Measurements from ENCODE around the gene ZNF689. TPM values are rescaled to one million over a fixed set of nuclear protein-coding genes. Genes with fewer than 3 reads are reported as not detected.

The ZNF689 gene
- total RNA-seq, 2 donors from 2014 or later: 5.2 to 6.6 TPM

GRCh38 chr16:30556125-30556473, 54.1 kb downstream of the ZNF689 start:
- DNase-seq: no peak
- no peak for ATAC-seq
- intact Hi-C loops (cut with DNase I): no loop called here

- DNase-seq (no peak), ATAC-seq (no peak)
- intact Hi-C loops (cut with DNase I): no loop called here
Observed at GRCh38 chr16:30555315-30556124, 54.7 kb downstream of the ZNF689 start.

GRCh38 chr16:30554557-30555314, 55.5 kb downstream of the ZNF689 start:
- DNase-seq (no peak), ATAC-seq (no peak)
- intact Hi-C loops (cut with DNase I): no loop called here

GRCh38 chr16:30553393-30553899, 56.7 kb downstream of the ZNF689 start:
- DNase-seq (no peak), ATAC-seq (no peak)
- intact Hi-C loops (cut with DNase I): no loop called here

GRCh38 chr16:30552956-30553355, 57.2 kb downstream of the ZNF689 start:
- DNase-seq: no peak
- ATAC-seq: no peak
- intact Hi-C loops (cut with DNase I): no loop called here

Other genes starting within 250 kb of the ZNF689 start
- 10 to 100 TPM; 23.4 to 30.5 TPM for gene TBC1D10B, start 239.9 kb downstream of the ZNF689 start, total RNA-seq
- gene MYL11, start 235.6 kb downstream of the ZNF689 start, total RNA-seq: not detected
- 1 to 10 TPM; 2.0 to 3.4 TPM for gene SEPTIN1, start 227.8 kb downstream of the ZNF689 start, total RNA-seq
- 1 to 10 TPM; 5.4 to 6.4 TPM for gene ZNF48, start 215.0 kb downstream of the ZNF689 start, total RNA-seq
- gene ZNF771, start 202.8 kb downstream of the ZNF689 start, total RNA-seq: 1 to 10 TPM; 5.9 to 6.2 TPM
- gene DCTPP1, start 180.4 kb downstream of the ZNF689 start, total RNA-seq: 10 to 100 TPM; 35.1 to 35.5 TPM
- 10 to 100 TPM; 32.8 to 44.7 TPM for gene SEPHS2, start 164.5 kb downstream of the ZNF689 start, total RNA-seq
- 1 to 10 TPM; 3.3 to 3.9 TPM for gene ITGAL, start 137.6 kb downstream of the ZNF689 start, total RNA-seq
- 10 to 100 TPM; 46.4 to 55.5 TPM for gene ZNF768, start 83.8 kb downstream of the ZNF689 start, total RNA-seq
- 1 to 10 TPM; 8.0 to 8.2 TPM for gene ZNF747, start 75.5 kb downstream of the ZNF689 start, total RNA-seq
- 1 to 10 TPM; 5.7 to 8.7 TPM for gene ZNF764, start 52.0 kb downstream of the ZNF689 start, total RNA-seq
- gene ZNF688, start 38.7 kb downstream of the ZNF689 start, total RNA-seq: 10 to 100 TPM in 1 of 2 donors, 1 to 10 TPM in 1; 7.9 to 12.5 TPM
- gene ZNF785, start 24.7 kb downstream of the ZNF689 start, total RNA-seq: 1 to 10 TPM; 8.2 to 9.8 TPM
- 10 to 100 TPM; 23.7 to 24.0 TPM for gene PRR14, start 40.6 kb upstream of the ZNF689 start, total RNA-seq
- 10 to 100 TPM; 29.5 to 37.2 TPM for gene FBRS, start 48.0 kb upstream of the ZNF689 start, total RNA-seq
- 10 to 100 TPM; 42.3 to 45.9 TPM for gene SRCAP, start 88.8 kb upstream of the ZNF689 start, total RNA-seq
- gene PHKG2, start 138.0 kb upstream of the ZNF689 start, total RNA-seq: 10 to 100 TPM; 17.8 to 18.6 TPM
- gene CFAP119, start 151.7 kb upstream of the ZNF689 start, total RNA-seq: 1 to 10 TPM in 1 of 2 donors, under 1 TPM in 1; 0.52 to 1.1 TPM
- gene RNF40, start 151.9 kb upstream of the ZNF689 start, total RNA-seq: 10 to 100 TPM; 41.2 to 72.1 TPM
- gene ZNF629, start 176.8 kb upstream of the ZNF689 start, total RNA-seq: 10 to 100 TPM; 16.6 to 28.3 TPM